ENCODE data around the gene PEPD.

Gene PEPD

DNA sequence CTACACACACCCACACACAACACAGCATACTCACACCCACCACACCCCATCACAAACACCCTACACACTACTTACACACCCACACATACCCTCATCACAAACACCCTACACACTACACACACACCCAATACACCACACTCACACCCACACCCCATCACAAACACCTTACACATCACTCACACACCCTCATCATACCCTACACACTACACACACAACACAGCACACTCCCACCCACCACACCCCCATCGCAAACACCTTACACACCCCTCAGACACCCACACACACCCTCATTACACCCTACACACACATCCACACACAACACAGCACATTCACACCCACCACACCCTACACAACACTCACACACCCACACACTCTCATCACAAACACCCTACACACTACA is 15.8 kb downstream of the PEPD start:
- no peak overlapping the region for H3K4me3 ChIP-seq (ENCODE audit: low read length)
- TF ChIP-seq, protein P1, sequence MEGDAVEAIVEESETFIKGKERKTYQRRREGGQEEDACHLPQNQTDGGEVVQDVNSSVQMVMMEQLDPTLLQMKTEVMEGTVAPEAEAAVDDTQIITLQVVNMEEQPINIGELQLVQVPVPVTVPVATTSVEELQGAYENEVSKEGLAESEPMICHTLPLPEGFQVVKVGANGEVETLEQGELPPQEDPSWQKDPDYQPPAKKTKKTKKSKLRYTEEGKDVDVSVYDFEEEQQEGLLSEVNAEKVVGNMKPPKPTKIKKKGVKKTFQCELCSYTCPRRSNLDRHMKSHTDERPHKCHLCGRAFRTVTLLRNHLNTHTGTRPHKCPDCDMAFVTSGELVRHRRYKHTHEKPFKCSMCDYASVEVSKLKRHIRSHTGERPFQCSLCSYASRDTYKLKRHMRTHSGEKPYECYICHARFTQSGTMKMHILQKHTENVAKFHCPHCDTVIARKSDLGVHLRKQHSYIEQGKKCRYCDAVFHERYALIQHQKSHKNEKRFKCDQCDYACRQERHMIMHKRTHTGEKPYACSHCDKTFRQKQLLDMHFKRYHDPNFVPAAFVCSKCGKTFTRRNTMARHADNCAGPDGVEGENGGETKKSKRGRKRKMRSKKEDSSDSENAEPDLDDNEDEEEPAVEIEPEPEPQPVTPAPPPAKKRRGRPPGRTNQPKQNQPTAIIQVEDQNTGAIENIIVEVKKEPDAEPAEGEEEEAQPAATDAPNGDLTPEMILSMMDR (IDR thresholded peaks at IDR 0.05; ENCODE audit: insufficient read depth, low read depth, low read length, missing control alignments) = no peak
- DNase-seq (ENCODE audit: low read depth) = no peak

DNA sequence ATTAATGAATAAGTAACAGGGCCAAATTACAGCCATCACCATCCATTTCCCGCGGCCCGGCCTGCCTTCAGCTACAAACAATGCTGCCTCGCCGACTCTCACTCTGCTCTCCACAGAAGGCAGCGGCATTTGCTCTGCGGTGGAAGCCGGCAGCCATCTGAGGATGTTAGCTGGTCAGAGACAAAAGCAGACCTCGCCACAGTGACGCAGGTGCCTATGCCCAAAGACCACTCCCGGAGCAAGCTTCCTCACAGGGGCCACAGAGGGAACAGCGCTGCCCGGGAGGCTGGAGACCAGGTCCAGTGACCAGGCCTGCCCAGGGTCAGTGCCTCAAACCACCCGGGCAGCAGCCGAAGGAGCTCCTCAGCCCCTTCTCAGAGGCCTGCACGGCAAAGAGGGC is 16.4 kb downstream of the PEPD start:
- TF ChIP-seq, protein P1 (IDR thresholded peaks at IDR 0.05; ENCODE audit: insufficient read depth, low read depth, low read length, missing control alignments) = no peak
- no peak for DNase-seq (ENCODE audit: low read depth)
- no peak overlapping the region for H3K4me3 ChIP-seq (ENCODE audit: low read length)

DNA sequence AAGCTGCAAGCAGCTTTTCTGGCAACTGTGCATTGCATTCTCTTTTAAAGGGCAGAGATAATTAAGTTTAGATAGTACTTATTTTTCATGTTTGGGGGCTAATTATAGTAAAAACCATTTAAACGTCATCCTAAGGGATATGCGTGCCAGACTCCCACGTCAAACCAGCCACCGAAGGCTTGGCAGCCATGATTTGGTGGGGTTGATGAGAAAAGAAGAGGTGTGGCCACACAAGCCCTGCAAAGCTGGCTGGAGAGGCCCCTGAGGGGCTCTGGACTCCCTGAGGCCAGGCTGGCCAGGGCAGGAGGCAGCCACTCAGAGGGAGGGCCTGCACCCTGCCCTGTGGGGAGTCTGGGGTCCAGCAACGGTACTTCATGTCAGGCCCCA is 17.5 kb downstream of the PEPD start:
- TF ChIP-seq, protein P1 (IDR thresholded peaks at IDR 0.05; ENCODE audit: insufficient read depth, low read depth, low read length, missing control alignments) = no peak
- H3K4me3 ChIP-seq (ENCODE audit: low read length) = no peak overlapping the region
- DNase-seq (ENCODE audit: low read depth) = no peak

DNA sequence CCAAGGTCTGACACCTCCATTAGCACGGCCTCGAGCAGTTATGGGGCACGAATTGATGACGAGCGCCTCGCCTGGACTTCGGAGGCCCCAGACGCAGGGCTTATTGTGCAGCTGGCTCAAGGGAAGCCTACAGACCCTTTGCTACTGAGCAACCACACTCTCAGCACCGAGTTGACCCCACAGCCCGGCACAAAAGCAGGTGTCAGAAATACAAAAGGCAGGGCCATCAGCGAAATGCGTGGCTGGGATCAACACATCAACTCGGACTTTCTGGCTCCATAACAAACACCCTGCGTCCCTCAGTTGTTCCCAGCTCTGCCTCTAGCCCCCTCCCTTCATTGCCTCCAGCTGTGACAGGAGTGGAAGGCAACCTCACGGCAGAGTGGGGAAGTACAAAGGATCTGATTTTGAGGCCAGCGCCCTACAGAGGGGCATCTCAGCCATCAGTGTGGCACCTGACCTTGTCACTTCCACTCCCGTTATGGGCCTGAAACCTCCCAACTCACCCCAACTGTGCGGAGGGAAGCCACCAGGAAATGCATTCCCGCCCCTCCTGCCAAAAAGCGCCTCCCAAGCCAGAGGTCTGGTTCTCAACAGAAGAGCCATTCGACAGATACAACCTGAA is 18.0 kb downstream of the PEPD start:
- H3K4me3 ChIP-seq (ENCODE audit: low read length) = no peak overlapping the region
- DNase-seq (ENCODE audit: low read depth) = no peak
- TF ChIP-seq, protein P1 (IDR thresholded peaks at IDR 0.05; ENCODE audit: insufficient read depth, low read depth, low read length, missing control alignments) = no peak

DNA sequence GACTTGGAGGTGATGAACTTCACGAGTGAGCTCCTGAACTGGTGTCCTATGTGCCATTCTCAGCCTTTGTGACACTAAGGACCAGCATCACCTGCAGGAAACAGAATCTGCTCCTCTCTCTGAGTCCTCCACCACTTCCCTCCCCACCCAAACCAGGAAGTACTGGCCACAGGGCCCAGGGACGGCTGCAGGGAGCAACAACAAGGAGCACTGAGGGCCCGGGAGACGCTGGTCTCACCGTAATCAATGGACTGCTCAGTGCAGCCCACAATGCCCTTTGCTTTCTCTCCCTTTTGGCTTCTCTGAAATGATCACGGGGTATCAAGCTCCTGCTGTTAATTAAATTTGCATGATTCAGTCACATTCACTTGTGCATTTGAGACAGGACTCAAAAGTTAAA is 18.6 kb downstream of the PEPD start:
- TF ChIP-seq, protein P1 (IDR thresholded peaks at IDR 0.05; ENCODE audit: insufficient read depth, low read depth, low read length, missing control alignments) = no peak
- no peak overlapping the region for H3K4me3 ChIP-seq (ENCODE audit: low read length)
- no peak for DNase-seq (ENCODE audit: low read depth)

DNA sequence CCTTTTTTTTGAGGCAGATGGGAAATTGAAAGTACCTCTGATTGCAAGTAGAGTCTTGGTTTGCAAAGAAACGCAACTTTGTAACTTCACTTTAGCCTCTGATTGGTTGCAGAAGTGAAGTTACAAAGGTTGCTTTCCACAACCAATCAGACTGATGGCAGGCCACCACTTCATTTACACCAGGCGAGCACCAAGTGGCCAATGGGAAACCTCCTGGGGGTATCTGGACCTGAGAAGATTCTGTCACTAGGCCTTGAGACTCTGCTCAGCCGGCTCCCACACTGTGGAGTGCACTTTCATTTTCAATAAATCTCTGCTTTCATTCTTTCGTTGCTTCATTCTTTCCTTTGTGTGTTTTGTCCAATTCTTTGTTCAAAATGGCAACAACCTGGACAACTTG is 19.1 kb downstream of the PEPD start:
- H3K4me3 ChIP-seq (ENCODE audit: low read length) = no peak overlapping the region
- no peak for DNase-seq (ENCODE audit: low read depth)
- TF ChIP-seq, protein P1 (IDR thresholded peaks at IDR 0.05; ENCODE audit: insufficient read depth, low read depth, low read length, missing control alignments) = no peak

DNA sequence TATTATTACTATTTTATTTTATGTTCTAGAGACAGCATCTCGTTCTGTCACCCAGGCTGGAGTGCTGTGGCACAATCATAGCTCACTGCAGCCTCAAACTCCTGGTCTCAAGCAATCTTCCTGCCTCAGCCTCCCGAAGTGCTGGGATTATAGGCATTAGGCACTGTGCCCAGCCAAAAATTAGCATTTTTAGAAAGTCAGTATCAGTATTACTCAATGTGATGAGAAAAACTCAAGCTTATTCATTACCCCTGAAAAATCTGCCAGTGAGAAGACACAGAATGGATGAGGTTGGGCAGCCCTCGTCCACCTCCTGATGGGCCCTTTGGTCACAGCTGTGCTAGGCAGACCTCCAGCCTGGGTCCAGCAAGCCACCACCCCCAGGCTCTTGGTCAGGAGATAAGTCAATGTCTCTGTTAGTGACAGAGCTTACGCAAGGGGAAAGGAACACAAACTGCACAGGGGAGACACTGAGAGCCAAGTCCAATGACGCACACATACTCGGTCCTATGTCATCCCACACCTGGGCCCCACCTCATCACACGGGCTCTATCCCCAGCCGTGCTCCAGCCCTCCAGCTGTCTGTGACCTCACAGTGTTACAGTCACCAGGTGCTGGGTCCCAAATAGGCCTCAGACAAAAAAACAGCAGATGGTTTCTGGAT is 19.8 kb downstream of the PEPD start:
- TF ChIP-seq, protein P1 (IDR thresholded peaks at IDR 0.05; ENCODE audit: insufficient read depth, low read depth, low read length, missing control alignments) = no peak
- DNase-seq (ENCODE audit: low read depth) = no peak

More for the DNA sequence above, 19.8 kb downstream of the PEPD start:
- no peak overlapping the region for H3K4me3 ChIP-seq (ENCODE audit: low read length)
